ENCODE data around the gene FOXQ1. TPM values are rescaled to one million over a fixed set of nuclear protein-coding genes. Genes with fewer than 3 reads are reported as not detected.
A peak's percentile ranks its signal among the peaks of the same experiment; 100 is the strongest.

The FOXQ1 gene
- total and polyA plus RNA-seq, 2 donors, result 9.0 to 10.8 TPM

- 80% methylated on average over 8 of the region's 8 CpGs for WGBS
- DNase-seq (ENCODE audit: extremely low spot score), result no peak
Observed at GRCh38 chr6:1280666-1281300, 31.1 kb upstream of the FOXQ1 start.

DNA sequence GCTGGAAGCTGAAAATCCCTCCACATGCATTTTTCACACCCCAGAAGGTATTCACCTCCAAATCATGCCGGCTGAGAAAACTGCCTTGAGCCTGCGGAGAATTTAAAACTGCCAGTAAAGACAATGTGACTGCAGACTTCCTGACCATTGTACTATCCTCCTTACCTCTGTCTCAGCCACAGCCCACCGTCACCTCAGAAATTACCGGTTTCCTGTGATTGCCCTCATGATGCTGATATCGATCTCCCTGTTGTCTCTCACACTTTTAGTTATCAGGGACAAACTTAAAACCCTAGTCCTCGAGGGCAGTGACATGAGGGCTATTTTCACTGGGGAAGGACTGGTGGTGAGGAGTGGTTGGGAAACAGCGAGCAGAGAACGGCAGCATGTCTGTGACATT is 30.2 kb upstream of the FOXQ1 start:
- H3K36me3 ChIP-seq (ENCODE audit: insufficient read depth), result no peaks in the 10 kb centered on the region
- no peak overlapping the region for H3K4me3 ChIP-seq (ENCODE audit: low read depth, low read length)
- H3K27ac ChIP-seq (ENCODE audit: low read depth), result no peak overlapping the region
- DNase-seq (ENCODE audit: extremely low spot score), result no peak
- WGBS, result 72% methylated on average over 8 of the region's 8 CpGs
- H3K4me1 ChIP-seq (ENCODE audit: insufficient read depth), result no peaks in the 10 kb centered on the region

More at GRCh38 chr6:1280666-1281300, 31.1 kb upstream of the FOXQ1 start:
- no peaks in the 10 kb centered on the region for H3K4me1 ChIP-seq (ENCODE audit: insufficient read depth)
- no peak overlapping the region for H3K4me3 ChIP-seq (ENCODE audit: low read depth, low read length)
- no peak overlapping the region for H3K27ac ChIP-seq (ENCODE audit: low read depth)
- H3K36me3 ChIP-seq (ENCODE audit: insufficient read depth), result no peaks in the 10 kb centered on the region

- WGBS, result 75% methylated on average over 3 of the region's 3 CpGs
- no peak overlapping the region for H3K4me3 ChIP-seq (ENCODE audit: low read depth, low read length)
- no peaks in the 10 kb centered on the region for H3K36me3 ChIP-seq (ENCODE audit: insufficient read depth)
- H3K27ac ChIP-seq (ENCODE audit: low read depth), result no peak overlapping the region
- no peak for DNase-seq (ENCODE audit: extremely low spot score)
- H3K4me1 ChIP-seq (ENCODE audit: insufficient read depth), result no peaks in the 10 kb centered on the region
Observed at GRCh38 chr6:1283501-1283900, 28.4 kb upstream of the FOXQ1 start.

DNA sequence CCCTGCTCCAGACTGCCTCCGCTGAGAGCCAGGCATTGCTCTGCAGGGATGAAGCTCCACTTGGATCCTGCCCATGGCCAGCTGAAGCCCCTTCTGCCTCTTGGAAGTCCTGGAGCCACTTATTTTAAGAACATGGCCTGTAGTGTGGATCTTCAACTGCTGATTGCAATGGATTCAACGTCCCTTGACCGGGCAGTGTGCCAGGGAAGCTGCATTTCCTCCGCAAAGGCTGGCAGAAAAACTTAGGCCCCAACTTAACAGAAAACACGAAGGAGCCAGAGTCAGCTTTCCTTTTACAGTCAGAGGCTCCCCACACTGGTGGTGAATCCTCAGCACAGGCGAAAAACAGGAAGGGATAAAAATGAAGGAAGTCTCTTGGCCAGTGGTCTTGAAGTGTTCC is 26.3 kb upstream of the FOXQ1 start:
- Histone ChIP-seq H3K4me1 (ENCODE audit: insufficient read depth) (no peaks in the 10 kb centered on the region), H3K36me3 (ENCODE audit: insufficient read depth) (no peaks in the 10 kb centered on the region), H3K27ac (ENCODE audit: low read depth) (no peak overlapping the region), H3K4me3 (ENCODE audit: low read depth, low read length) (no peak overlapping the region)
- DNase-seq (ENCODE audit: extremely low spot score), result no peak
- 36% methylated on average over 6 of the region's 6 CpGs for WGBS

DNA sequence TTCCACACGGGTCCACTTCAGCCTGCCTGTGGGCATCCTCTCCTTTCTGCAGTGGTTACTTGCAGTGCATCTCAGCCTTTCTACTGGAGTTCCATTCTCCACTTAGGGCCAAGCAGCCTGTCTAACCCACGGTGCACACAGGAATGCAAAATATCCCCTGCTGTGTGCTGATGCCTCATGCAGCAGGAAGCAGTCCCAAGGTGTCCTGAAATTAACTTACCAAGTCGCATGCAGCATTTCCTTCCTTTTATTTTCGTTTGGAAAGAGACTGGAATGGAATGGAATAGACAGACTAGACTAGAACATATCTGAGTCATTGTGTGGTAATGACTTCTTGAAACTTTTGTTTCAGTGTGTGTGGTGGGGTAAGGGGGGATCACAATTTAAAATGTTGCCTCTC is 25.9 kb upstream of the FOXQ1 start:
- Histone ChIP-seq H3K4me3 (ENCODE audit: low read depth, low read length) (no peak overlapping the region), H3K36me3 (ENCODE audit: insufficient read depth) (no peaks in the 10 kb centered on the region), H3K27ac (ENCODE audit: low read depth) (no peak overlapping the region), H3K4me1 (ENCODE audit: insufficient read depth) (no peaks in the 10 kb centered on the region)
- WGBS, result 27% methylated on average over 4 of the region's 4 CpGs
- no peak for DNase-seq (ENCODE audit: extremely low spot score)

- no peaks in the 10 kb centered on the region for H3K4me1 ChIP-seq (ENCODE audit: insufficient read depth)
- no peak for DNase-seq (ENCODE audit: extremely low spot score)
- WGBS, result 87% methylated on average over 7 of the region's 7 CpGs
- H3K27ac ChIP-seq (ENCODE audit: low read depth), result peak overlapping the region; percentile 13
- H3K36me3 ChIP-seq (ENCODE audit: insufficient read depth), result no peaks in the 10 kb centered on the region
- no peak overlapping the region for H3K4me3 ChIP-seq (ENCODE audit: low read depth, low read length)
Observed at GRCh38 chr6:1287103-1287591, 24.8 kb upstream of the FOXQ1 start.

GRCh38 chr6:1290086-1290485 is 21.8 kb upstream of the FOXQ1 start:
- 88% methylated on average over 6 of the region's 6 CpGs for WGBS
- Histone ChIP-seq H3K4me3 (ENCODE audit: low read depth, low read length) (no peak overlapping the region), H3K36me3 (ENCODE audit: insufficient read depth) (no peaks in the 10 kb centered on the region), H3K4me1 (ENCODE audit: insufficient read depth) (peaks cover under 1% of the 10 kb centered on the region), H3K27ac (ENCODE audit: low read depth) (no peak overlapping the region)
- no peak for DNase-seq (ENCODE audit: extremely low spot score)

DNA sequence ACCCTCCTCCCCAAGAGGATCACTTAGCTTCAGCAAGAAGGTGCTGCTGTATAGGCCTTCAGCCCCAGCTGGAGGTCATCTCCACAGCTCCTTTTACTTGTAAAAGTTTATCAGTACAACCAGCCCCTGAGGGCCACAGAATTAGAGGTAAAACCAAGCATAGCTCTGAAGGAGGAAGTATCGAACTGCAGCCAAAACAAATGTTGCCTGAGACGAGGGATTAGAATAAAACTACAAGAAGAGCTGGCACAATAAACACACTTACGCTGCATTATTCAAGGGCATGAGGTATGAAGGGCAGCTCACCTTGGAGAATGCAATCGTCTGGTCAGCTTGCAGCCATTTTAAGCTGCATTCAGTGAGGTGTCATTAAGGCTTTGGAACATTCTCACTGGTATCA is 21.1 kb upstream of the FOXQ1 start:
- Histone ChIP-seq H3K4me1 (ENCODE audit: insufficient read depth) (peaks cover 1% of the 10 kb centered on the region), H3K27ac (ENCODE audit: low read depth) (no peak overlapping the region), H3K36me3 (ENCODE audit: insufficient read depth) (no peaks in the 10 kb centered on the region), H3K4me3 (ENCODE audit: low read depth, low read length) (no peak overlapping the region)
- no peak for DNase-seq (ENCODE audit: extremely low spot score)
- 67% methylated on average over 4 of the region's 4 CpGs for WGBS

- H3K4me3 ChIP-seq (ENCODE audit: low read depth, low read length), result no peak overlapping the region
- no peaks in the 10 kb centered on the region for H3K36me3 ChIP-seq (ENCODE audit: insufficient read depth)
- 97% methylated on average over 10 of the region's 10 CpGs for WGBS
- no peak overlapping the region for H3K27ac ChIP-seq (ENCODE audit: low read depth)
- no peak for DNase-seq (ENCODE audit: extremely low spot score)
- peaks cover 1% of the 10 kb centered on the region for H3K4me1 ChIP-seq (ENCODE audit: insufficient read depth)
Observed at GRCh38 chr6:1291381-1291780, 20.5 kb upstream of the FOXQ1 start.

DNA sequence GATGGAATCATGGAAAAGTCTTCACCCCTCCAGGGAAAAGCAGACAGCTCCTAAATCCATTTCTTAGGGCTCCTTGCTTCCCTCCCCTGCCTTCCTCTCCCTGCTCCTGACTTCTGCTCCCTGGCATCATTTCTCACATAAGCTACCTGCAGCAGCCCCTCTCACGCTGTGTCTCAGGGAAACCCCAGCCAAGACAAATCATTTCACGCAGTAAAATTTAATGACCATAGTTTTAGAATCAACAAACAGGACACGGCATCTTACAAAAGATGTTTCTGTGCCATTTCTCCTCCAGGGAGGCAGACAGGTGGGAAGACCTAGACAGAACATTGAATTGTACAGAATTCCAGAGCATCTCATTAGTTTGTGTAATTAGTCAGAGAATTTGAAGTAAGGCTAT is 16.5 kb upstream of the FOXQ1 start:
- Histone ChIP-seq H3K4me1 (ENCODE audit: insufficient read depth) (peaks cover 1% of the 10 kb centered on the region), H3K36me3 (ENCODE audit: insufficient read depth) (no peaks in the 10 kb centered on the region), H3K27ac (ENCODE audit: low read depth) (no peak overlapping the region), H3K4me3 (ENCODE audit: low read depth, low read length) (no peak overlapping the region)
- 43% methylated on average over 3 of the region's 3 CpGs for WGBS
- no peak for DNase-seq (ENCODE audit: extremely low spot score)

DNA sequence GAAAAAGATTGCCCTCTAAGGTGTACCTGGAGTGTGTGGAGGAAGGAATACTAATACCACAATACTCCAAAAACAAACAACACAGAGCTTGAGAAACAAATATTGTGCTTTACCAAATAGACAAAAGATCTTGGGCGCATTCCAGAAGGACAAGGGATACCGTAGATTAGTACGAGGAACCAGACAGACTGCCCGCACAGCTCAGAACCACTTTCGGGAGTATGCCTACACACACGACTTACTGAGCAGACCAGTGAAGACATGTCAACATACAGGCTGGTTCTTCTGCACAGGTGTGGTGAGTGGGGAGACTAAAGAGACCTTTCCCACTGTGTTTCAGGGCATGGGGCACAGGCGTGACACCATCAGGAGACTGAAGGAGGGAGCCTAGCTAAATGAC is 15.8 kb upstream of the FOXQ1 start:
- DNase-seq (ENCODE audit: extremely low spot score), result no peak
- WGBS, result 67% methylated on average over 7 of the region's 7 CpGs
- Histone ChIP-seq H3K27ac (ENCODE audit: low read depth) (peak overlapping the region; percentile 57), H3K36me3 (ENCODE audit: insufficient read depth) (no peaks in the 10 kb centered on the region), H3K4me1 (ENCODE audit: insufficient read depth) (peaks cover 1% of the 10 kb centered on the region), H3K4me3 (ENCODE audit: low read depth, low read length) (no peak overlapping the region)

DNA sequence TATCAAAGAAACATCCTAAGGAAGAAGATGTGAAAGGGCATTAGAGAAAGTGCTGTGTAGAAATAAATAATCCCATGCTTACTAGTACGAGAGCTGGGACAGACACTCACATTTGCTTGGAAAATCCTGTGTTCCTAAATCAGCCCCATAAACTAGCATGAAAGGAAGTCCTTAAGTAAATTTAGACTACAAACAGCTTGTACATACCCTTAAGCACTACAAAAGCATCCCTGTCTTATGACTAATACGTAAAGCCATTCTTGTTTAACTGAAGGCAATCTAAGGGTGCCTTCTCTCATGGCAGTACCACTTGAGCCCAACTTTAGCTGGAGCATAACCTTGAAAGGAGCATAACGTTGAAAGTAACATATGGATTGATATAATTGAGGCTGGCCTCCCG is 15.4 kb upstream of the FOXQ1 start:
- no peak overlapping the region for H3K4me3 ChIP-seq (ENCODE audit: low read depth, low read length)
- no peak for DNase-seq (ENCODE audit: extremely low spot score)
- 46% methylated on average over 4 of the region's 4 CpGs for WGBS
- H3K36me3 ChIP-seq (ENCODE audit: insufficient read depth), result no peaks in the 10 kb centered on the region
- H3K4me1 ChIP-seq (ENCODE audit: insufficient read depth), result peaks cover 1% of the 10 kb centered on the region
- H3K27ac ChIP-seq (ENCODE audit: low read depth), result no peak overlapping the region

- DNase-seq (ENCODE audit: extremely low spot score), result no peak
- no peak overlapping the region for H3K27ac ChIP-seq (ENCODE audit: low read depth)
- 28% methylated on average over 4 of the region's 4 CpGs for WGBS
- H3K36me3 ChIP-seq (ENCODE audit: insufficient read depth), result no peaks in the 10 kb centered on the region
- peaks cover 1% of the 10 kb centered on the region for H3K4me1 ChIP-seq (ENCODE audit: insufficient read depth)
- H3K4me3 ChIP-seq (ENCODE audit: low read depth, low read length), result no peak overlapping the region
Observed at GRCh38 chr6:1297746-1298145, 14.2 kb upstream of the FOXQ1 start.

DNA sequence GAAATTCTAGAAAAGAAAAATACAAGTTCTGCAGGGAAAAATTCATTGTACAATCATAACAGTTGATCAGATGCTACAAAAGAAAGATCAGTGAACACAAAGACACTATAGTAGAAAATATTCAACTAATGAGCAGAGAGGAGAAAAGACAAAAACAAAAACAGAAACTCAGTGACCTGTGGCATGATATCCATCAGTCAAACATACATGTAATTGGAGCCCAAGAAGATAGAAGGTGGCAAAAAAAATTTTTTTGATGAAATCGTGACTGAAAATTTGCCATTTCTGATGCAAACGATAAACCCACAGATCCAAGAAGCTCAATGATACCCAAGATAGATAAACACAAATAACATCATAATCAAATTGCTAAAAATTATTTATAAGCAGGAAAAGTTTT is 13.1 kb upstream of the FOXQ1 start:
- Histone ChIP-seq H3K4me1 (ENCODE audit: insufficient read depth) (peaks cover 1% of the 10 kb centered on the region), H3K36me3 (ENCODE audit: insufficient read depth) (no peaks in the 10 kb centered on the region), H3K27ac (ENCODE audit: low read depth) (no peak overlapping the region), H3K4me3 (ENCODE audit: low read depth, low read length) (no peak overlapping the region)
- no peak for DNase-seq (ENCODE audit: extremely low spot score)
- 97% methylated on average over 2 of the region's 2 CpGs for WGBS

DNA sequence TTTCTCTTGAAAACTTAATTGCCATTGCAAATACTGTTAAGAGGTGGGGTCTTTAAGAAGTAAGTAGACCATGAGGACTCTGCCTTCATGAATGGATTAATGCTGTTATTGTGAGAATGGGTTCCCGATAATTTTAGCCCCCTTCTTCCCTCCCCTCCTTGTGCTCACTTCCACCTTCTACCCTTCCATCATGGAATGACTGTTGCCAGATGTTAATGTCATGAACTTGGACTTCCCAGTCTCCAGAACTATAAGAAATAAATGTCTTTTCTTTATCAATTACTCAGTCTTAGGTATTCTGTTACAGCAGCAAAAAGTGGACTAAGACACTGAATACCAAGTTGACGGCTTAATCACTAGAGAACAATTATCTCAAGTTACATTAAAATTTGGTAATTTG is 5.8 kb upstream of the FOXQ1 start:
- DNase-seq (ENCODE audit: extremely low spot score), result no peak
- Histone ChIP-seq H3K27ac (ENCODE audit: low read depth) (no peak overlapping the region), H3K4me3 (ENCODE audit: low read depth, low read length) (no peak overlapping the region), H3K4me1 (ENCODE audit: insufficient read depth) (no peaks in the 10 kb centered on the region), H3K36me3 (ENCODE audit: insufficient read depth) (no peaks in the 10 kb centered on the region)
- 89% methylated on average over 2 of the region's 2 CpGs for WGBS

Data from urinary bladder (tissue), 4 donors.